HG03095 (cell line): ENCODE results near the gene PTOV1.

Experiments
- ATAC-seq: cut with Tn5 transposase; IDR thresholded peaks from one replicate; pipeline ENCODE4 v1.9.1; 2021; ENCODE audit warnings: moderate library complexity; ENCODE audit not compliant: unreplicated experiment

PTOV1 gene

DNA sequence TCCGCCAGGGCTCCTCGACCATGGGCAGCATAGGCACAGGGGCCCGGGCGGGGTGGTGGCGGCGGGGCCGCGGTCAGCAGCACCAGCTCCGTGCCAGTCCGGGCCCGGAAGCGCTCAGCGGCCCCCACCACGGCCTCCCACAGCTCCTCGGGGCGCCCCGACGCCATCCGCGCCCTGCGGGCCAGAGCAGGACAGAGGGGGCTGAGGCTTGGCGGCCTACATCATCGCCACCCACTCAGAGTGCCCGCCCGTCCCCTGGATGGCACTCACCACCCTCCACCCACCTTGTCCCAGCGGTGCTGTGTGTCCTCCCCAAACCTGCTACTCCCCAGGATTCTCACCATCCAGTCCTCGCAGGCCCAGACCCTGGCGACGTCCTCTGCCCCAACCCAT, 22.2 kb downstream of the PTOV1 start:
- ATAC-seq, result no peak

DNA sequence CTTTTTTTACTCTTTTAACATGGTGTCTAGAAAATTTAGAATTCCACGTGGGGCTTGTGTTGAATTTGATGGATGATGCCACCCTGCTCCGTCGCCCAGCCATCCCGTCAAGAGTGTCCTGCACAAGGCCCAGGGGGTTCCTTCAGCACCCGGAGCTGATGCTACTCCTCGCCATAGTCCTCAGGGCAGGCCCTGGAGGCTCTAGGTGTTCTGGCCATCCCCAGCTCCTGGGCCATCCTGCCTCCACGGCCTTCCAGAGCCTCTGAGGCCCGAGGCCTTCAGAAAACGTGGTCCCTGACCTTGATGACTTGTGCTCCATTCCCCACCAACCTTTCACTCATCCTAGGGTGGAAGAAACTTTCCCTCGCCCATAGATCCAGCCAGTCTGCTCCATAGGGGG, 22.9 kb downstream of the PTOV1 start:
- ATAC-seq, result no peak

DNA sequence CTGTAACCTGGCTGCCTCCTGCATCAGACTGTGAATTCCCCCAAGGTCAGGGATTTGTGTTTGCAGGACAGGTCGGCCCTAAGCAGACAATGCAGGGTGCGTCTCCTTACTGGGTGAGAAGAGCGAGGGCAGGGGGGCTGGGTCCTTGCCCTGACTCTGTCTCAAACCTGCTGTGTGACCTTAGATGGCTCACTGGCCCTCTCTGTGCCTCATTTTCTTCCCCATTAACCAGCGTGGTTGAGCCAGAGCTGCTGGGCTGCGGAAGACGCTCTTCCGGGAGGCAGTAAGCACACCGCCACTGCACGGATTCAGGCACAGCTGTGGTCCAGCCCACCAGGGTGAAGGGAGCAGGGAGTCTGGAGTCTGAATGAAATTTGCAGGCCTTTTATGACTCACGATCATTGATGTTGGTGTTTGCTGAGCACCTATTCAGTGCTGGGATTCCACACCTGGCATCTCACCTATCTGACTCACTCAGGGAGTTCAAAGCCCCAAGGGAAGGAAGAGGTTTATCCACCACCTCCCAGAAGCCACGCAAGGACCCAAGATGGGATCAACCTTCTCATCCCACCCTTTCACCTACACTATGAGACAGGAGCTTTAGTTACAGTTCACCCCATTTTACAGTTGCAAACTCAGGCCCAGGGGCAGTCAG, 23.7 kb downstream of the PTOV1 start:
- ATAC-seq, result no peak

DNA sequence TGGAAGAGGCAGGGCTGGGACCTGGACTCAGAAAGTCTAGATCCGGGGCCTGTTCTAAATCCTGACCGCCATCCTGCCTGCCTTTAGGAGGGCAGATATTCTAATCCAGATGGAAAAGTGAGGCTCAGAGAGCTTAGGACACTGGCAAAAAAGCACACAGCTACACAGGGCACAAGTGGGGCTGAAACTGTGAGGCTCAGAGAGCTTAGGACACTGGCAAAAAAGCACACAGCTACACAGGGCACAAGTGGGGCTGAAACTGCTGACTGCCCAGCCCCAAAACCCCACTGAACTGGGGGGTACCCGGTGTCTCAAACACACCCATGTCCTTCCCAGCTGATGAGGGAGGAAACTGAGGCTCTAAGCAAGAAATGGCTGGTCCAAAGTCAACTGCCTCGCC, 24.2 kb downstream of the PTOV1 start:
- no peak for ATAC-seq

DNA sequence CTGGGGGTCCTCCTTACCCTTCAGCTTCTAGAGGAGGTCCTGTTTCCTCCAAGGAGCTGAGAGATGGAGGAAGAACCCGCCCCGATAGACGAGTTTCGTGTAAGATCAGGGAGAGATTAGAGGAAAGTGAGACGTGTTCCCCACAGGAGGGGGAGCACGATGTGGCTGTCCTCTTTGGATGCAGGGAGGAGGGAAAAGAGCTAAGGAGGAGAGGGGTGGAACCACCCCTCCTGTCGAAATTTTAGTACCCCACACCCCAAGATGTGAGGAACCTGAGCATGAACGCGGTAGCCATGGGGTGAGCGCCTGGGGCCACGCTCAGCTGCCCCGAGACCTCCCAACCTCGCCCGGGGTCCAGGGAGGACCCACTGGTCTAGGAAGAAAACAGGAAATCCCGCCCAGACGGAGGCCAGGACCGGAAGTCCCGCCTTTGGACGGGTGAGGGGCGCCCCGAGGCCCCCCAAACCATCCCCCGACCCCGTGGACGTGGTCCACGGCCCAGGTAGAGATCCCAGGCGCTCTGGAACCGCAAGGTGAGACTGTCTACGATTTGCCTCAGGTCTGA, 25.0 kb downstream of the PTOV1 start:
- no peak for ATAC-seq

DNA sequence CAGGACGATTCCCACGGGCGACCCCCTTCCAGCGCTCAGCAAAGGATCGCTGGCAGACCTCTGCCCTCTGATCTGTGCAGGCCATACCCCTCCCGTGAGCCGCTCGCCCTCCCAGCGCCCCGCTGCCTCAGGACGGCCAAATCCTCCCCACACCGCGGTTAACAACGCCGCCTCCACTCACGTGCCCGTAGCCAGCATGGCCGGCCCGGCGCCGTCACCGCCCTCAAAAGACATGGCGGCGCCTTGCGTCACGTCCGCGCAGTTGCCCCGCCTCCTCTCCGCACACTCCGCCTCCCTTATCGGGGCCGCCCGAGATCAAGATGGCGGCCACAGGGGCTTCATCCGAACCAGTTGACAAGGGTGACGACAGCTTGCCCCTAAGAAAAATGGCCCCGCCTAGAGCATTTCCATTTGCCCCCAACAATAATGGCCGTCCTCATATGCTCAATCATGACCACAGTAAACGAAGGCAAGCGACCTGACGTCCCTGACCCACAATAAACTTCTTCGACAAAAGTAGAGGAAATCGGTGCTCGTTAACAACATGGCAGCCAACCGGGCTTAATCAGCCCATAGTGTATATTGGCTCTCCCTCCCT, 25.6 kb downstream of the PTOV1 start:
- ATAC-seq, result peak; percentile 38

DNA sequence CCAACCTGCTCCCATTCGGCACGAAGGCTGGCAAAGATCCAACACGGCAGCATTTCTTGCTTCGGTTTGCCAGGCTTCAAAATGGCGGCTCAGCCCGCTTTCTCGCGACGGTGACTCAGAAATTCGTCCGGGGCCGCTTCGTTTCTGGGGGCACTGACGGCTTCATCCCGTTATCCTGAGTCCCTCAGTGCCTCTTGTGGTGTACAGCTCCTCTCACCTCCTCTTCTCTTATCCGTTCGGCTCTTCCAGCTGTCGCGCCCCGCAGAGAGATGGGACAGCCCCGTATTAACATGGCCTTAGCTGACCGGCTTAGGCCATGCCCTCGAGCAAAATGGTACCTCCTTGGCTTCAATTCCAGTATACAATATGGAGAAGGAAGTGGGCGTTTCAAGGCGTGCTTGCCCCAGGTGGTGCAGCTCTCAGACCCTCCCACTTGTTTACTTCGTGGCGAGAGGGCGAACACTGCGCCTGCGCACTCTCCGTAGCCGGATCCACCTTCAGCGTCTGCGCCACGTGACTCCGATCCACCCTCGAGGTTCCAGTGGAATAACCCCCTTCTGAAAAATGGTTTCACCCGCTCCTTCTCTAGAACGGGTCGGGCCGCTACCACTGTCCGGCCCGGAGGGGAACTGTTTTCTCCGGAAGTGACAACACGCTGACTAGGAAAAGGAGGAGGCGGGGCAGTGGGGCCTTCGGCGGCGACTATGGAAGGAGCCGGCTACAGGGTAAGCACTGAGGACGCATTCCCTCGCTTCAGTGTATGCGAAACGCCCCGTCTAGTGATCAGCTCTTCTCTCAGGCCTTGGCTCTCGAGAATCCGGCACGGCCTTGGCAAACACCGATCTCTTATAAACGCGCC, 26.3 kb downstream of the PTOV1 start, which contains the start of the genes AKT1S1 and TBC1D17:
Gene AKT1S1, minus strand, starts transcription at position 336 of the 859 bp plus-strand sequence. CDS start 4,060 bp downstream, outside the sequence.
Gene TBC1D17, plus strand, starts transcription at position 683 of the 859 bp plus-strand sequence. Its CDS starts 22 bp downstream, at position 705.
- peak; percentile 61 for ATAC-seq

DNA sequence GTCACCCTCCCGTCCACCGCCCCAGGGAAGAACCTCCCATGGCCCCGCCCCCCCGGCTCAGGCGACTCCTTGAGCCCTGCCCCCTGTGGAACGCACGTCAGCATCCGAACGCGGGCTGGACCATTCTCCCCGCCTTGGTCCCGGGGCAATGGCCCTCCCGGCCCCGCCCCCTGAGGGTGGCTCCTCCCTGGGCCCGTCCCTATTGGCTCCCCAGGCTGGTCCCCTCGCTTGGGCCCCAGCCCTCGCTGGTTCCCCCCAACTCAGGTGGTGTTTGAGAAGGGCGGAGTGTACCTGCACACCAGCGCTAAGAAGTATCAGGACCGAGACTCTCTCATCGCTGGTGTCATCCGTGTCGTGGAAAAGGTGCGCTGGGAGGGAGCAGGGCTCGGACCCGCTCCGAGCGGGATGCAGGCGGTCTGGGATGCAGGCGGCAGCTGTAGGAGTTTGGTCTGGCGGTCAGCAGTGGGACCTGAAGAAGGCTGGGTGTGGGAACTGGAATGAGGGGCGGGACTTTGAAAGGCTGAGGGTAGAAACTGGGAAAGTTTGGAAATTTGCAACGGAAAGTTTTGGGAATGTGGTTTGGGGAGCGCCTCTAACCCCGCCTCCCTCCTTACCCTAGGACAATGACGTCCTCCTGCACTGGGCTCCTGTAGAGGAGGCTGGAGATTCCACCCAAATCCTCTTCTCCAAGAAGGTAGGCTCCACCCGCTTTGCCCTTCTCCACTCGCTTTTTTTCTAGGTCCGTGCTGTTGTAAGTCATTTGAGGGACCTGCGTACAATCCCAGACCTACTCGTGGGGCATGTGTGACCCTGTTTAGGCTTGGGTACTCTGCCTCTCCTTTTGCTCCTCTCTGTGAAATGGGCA, 27.2 kb downstream of the PTOV1 start:
- ATAC-seq, result peak; percentile 44

DNA sequence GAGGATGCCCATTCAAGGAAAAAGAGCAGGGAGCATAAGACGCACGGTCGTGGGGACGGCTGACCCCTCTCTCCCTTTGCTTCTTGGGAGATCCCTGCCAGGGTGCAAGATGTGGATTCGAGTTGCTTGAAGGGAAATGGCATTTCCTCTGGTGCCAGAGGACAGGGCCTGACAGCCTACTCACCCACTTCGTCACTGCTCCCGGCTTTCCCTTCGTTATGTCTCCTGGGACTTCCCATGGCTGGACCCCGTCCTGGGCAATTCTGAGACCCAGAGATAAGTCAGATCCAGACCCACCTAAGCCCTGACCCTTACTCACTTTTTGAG, 27.7 kb downstream of the PTOV1 start:
- no peak for ATAC-seq

DNA sequence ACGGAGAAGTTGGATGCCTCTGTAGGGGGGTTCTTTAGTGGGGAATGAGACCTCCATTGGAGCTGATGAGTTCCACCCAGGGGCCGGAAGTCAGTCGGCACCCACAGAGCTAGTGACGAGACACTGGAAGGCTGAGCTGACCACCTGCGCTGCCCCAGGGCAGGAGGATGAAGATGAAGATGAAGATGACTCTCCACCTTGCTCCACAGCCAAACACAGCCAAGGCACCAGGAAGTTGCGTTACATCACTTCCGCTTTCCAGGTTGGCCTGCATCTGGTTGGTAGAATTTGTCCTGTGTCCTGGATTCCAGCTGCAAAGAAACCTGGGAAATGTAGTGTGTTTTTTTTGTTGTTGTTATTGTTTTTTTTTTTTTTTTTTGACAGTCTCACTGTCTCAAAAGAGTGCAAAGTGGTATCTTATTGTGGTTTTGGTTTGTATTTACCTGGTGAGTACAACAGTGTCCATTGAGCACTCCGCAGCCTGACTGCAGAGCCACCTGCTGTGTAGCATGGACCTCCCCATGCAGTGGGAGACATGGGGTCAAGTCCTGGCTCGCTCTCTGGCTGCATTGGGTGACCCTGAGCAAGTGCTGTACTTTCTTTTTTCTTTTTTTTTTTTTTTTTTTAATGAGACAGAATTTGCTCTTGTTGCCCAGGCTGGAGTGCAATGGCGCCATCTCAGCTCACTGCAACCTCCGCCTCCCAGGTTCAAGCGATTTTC, 28.4 kb downstream of the PTOV1 start:
- ATAC-seq, result no peak

DNA sequence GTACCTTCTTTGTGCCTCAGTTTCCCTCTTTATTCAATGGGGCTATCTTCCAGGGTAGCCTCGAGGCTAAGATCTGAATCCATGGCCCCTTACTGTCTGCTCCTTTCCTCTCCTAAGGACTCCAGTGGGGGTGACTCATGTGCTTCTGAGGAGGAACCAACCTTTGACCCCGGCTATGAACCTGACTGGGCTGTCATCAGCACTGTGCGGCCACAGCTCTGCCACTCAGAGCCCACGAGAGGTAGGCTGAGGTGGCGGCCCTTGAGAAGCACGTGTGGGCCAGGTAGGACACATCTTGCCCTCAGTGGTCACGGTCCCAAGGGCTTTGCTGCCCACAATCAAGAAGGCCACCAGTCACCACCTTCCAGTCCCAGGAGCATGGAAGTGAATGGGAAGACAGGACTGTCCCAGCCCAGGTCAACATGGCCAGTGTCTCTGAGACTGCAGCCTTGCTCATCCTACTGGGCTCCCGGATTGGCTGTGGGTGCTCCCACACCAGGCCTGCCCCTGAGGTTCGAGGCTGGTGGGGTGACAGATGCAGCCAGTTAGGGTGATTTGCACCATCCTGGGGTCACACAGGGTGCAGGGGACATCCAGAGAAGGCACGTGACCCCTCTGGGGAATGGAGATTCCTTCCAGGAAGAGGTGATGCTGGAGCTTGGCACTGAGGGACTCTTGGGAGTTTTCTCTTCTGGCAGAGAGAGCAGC, 29.4 kb downstream of the PTOV1 start:
- no peak for ATAC-seq

DNA sequence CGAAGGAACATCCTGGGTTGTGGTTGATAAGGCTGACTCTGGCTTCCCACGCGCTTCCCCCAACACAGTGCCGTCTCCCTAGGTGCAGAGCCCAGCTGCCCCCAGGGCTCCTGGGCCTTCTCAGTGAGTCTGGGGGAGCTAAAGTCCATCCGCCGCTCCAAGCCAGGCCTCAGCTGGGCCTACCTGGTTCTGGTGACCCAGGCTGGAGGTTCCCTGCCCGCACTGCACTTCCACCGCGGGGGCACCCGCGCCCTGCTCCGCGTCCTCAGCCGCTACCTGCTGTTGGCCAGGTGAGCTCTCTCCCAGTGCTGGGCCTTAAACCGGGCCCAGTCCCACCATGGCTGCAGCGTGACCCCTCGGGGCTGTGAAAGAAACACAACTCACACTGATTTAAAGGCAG, 30.2 kb downstream of the PTOV1 start:
- ATAC-seq, result no peak

DNA sequence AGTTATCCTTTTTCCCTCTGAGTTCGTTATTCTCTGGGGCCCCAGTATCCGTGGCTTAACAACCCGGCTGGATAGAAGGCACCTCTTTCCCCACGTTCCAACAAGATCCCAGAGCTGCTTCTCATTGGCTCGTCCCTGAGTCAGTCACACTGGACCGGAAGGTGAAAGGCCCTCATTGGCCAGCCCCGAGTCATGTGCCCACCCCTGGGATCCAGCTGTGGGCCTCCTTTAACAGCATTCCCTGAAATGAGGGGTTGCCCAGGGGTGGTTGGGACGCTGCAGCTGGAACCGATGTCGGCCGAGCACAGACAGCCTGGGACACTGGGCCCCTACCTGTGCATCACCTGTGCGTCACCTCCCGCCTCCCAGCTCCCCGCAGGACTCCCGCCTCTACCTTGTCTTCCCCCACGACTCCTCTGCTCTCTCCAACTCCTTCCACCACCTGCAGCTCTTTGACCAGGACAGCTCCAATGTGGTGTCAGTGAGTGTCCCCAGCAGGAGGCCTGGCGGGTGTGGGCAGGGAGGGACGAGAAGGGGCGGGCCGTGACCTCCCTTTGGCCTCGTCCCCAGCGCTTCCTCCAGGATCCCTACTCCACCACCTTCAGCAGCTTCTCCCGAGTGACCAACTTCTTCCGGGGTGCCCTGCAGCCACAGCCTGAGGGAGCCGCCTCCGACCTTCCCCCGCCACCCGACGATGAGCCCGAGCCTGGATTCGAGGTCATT, 30.9 kb downstream of the PTOV1 start:
- ATAC-seq, result no peak

DNA sequence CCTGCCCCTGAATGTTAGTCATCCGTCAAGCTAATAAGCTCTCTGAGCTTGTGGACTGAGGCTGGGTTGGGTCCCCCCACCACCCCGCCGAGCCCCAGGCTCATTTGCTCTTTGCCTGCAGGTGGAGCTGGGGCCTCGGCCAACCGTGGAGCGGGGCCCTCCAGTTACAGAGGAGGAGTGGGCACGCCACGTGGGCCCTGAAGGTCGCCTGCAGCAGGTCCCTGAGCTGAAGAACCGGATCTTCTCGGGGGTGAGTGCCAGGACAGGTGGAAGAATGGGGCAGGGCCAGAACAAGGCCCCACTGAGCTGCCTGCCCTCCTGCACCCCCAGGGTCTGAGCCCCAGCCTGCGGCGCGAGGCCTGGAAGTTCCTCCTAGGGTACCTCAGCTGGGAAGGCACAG, 31.7 kb downstream of the PTOV1 start:
- ATAC-seq, result no peak

DNA sequence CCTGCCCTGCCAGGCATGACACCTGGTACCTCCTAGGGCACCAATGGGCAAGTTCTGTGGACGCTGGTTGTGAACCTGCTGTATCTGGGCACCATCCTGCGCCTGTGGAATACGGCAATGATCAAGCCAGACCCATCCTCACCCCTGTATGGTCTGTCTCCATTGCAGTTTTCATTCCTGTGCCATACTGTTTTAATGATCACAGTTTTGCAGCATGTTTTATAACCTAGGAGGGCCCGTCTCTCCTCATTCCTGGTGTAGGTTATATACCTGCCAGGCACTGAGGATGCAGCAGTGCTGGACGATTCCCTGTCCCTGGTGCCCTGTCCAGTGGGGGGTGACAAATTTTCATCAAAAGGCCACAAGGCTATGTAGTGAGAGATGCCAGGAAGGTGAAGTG, 32.1 kb downstream of the PTOV1 start:
- ATAC-seq, result no peak

DNA sequence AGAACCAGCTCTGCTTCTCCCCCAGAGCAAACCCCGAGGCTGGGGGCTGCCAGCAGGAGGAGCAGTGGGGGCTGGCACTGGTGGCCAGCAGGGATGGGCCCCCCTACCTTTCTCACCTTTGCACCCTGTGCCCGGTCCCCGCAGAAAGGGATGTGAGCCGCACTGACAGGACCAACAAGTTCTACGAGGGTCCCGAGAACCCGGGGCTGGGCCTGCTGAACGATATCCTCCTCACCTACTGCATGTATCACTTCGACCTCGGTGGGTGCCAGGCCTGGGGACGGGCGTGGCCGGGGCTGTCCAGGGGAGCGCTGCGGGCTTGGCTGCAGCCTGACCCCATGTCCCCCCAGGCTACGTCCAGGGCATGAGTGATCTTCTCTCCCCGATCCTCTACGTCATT, 33.1 kb downstream of the PTOV1 start:
- no peak for ATAC-seq

DNA sequence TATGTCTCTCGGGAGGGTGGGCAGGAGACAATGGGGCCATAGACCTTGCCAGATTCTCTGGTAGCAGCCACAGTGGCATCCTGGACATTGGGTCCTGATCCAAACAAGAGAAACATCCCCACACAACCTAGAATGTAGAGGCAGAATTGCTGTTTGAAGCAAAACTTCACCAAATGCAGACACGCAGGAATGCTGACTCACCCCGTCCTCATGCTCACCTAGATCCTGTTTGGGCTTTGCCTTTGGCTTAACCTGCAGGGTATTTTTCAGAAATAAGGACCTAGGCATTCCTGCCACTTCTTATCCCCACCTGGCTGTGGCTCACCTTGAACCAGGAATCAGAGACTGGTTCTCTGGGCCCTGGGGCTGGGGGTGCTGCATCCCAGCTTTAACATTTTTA, 33.8 kb downstream of the PTOV1 start:
- ATAC-seq, result no peak

DNA sequence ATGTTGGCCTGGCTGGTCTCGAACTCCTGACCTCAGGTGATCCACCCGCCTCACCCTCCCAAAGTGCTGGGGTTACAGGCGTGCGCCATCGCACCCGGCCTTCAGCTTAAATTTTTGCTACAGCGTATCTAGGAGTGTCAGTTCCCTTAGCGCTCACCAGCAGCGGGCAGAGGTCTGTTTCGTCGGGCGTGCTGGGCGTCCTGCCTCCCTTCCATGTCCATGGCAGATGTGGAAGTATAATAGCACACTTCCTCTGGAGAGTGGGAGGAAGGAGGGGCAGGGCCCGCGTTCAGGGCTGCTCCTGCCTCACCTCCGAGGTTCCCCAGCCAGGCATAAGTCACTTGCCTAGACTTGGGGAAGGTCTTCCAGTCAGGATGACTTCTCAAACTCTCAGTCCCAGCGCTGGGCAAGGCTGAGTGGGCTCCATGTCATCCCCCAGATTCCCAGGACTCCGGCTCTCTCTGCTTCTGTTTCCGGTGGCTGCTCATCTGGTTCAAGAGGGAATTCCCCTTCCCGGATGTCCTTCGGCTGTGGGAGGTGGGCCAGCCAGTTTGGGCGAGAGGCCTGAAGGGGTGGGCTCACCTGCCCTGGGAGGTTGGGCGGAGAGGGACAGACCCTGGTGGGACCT, 36.2 kb downstream of the PTOV1 start:
- ATAC-seq, result no peak
